ENCODE results near the gene CINP.
A peak's percentile ranks its signal among the peaks of the same experiment; 100 is the strongest.
"Not testable (repeated sequence)": the region's sequence is repeated elsewhere in the genome, so short reads cannot be mapped to it uniquely, and the experiment has no call there.

The CINP gene

DNA sequence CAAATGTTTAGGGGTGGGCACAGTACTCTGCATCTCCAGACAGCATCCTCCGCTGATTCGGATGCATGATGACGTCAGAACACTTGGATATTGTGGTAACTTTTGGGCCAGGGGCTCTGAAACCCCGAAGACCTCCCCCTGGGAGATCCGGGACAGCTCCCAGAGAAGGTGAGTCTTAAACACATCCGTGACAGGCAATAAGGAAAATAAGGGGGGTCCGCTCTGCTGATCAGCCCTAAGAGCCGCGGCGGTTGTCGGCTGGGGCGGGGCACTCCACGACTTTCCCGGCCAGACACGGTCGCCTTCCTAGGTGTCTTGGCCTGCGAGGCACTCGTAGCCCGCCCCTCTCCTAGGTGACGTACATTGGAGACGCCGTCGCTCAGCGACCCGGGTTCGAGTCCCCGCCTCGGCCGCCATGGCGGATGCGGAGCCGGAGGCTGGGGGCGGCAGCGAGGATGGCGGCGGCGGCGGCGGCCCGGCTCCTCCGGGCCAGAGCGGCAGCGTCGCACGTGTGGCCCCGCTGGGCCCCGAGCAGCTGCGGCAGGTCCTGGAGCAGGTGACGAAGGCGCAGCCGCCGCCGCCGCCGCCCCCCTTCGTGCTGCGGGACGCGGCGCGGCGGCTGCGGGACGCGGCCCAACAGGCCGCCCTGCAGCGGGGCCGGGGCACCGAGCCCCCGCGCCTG, 43.2 kb downstream of the CINP start, which contains the start of gene ZNF839:
ZNF839 (plus strand) TSS at position 396 of the 682 bp plus-strand sequence; CDS start at position 416, 20 bp downstream.
- DNase-seq, result peak; percentile 97

DNA sequence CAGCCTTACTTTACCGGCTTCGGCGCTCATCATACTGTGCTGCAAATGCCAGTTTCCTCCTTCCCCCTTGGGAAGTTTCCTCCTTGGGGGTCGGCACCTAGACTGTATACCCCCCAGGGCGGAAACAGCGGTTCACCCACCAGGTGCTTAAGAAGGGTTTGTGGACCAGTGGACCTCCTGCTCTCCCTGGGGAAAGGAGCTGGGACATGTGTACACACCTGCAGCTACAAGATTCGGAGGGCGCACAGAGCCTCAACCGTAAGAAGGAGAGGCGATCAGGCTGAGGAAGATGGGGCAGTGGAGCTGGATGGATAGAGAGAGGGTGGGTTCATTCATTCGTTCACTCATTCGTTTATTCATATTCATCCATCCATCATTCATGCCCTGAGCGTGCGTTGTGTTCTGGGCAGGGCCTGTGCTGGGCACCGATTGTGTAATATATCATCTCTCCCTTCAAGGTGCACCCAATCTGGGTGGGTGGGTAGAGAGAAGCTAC, 43.9 kb downstream of the CINP start:
- DNase-seq, result no peak

DNA sequence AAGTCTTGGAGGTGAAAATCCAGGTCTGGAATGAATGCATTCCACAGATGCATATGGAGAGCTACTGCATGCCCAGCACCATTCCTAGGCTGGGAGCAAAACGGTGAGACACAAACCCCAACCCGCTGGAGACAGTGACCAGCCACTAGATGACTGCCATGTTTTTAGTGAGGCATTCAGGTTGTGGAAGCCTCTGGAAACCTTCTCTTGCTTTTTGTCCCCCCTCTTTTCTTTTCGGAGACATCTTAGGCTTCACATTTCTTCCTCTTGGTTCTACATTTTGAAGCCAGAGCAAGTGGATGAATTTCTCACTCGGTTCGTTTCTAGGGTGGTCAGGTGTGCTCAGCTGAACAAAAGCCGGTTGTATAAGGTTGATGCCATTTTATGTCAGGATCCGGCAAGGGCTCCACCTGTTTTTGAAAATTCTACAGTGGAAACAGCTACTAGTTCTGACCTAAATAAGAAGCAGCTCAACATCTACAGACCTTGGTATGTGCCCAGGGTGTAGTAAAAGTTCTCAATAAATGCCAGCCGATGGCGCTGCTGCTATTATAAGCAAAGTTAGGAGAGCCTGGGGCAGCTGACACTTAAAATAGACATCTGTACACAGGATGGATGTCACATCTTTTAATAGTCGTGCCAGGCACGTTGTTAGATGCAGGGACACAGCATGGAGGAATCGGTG, 45.0 kb downstream of the CINP start:
- no peak for DNase-seq

DNA sequence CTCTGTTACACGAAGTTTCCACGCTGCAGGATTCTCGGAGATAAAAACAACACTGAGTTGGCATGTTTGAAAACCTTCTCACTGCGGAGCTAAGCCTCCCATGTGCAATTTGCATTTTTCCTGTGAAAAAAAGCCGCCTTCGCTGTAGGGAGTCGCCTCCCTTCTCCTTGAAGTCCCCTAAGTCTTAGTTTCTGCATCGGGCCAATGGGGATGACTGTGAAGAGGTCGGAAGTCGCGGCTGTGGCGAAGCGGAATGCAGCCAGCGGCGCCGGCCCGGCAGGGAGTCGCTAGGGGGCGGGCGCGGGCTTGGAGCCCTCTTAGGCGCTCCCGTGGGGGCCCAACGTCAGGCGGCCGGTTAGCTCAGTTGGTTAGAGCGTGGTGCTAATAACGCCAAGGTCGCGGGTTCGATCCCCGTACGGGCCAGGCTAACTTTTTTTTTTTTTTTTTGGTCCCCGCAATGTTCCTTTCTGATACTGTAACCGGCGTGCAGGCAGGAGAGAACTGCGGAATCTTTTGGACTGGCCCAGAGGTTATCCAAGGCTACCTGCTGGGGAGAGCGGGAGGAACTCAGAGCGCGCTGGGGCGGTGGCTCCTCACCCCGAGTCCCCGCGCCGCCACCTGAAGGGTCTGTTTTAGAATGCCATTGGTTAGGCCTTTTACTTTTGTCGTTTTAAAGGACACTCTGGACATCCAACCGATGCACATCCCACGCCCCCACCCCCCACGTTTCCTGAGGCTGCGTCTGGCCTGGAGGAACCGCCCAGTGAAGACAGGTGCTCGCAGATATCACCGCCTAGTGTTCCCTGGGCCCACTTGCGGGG, 45.7 kb downstream of the CINP start:
- peak; percentile 96 for DNase-seq

DNA sequence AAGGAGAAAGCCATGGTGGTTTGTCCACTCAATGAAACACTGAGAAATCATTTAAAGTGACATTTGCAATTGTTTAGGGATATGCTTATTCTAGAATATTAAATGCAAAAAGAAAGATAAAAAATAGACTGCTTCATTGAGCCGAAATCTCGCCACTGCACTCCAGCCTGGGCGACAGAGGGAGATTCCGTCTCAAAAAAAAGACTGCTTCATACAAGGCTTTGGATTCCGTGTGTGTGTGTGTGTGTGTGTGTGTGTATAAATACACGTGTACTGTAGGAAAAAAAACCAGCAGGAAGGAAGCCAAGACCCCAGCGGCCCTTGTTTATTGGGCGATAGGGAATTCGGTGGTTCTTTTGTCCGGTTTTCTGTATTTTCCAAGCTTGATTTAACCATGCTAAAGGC, 46.4 kb downstream of the CINP start:
- peak; percentile 16 for DNase-seq

DNA sequence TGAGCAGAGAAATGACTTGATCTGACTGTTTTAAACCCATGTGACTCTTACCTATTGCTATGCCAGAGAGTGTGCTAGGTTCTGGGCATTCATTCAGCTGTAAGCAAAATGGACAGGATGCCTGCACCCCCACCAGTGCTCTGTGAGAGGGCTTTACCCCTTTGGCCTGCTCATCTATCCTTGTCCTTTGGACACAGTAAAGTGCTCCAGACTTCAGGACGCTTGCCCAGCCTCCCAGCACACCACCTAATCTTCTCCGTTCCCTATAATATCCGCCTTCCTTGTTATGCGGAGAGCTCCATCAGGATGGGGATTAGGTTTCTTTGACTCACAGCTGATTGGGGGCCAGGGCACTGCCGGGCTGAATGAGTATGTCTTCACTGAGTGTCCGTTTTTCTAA, 47.6 kb downstream of the CINP start:
- no peak for DNase-seq

DNA sequence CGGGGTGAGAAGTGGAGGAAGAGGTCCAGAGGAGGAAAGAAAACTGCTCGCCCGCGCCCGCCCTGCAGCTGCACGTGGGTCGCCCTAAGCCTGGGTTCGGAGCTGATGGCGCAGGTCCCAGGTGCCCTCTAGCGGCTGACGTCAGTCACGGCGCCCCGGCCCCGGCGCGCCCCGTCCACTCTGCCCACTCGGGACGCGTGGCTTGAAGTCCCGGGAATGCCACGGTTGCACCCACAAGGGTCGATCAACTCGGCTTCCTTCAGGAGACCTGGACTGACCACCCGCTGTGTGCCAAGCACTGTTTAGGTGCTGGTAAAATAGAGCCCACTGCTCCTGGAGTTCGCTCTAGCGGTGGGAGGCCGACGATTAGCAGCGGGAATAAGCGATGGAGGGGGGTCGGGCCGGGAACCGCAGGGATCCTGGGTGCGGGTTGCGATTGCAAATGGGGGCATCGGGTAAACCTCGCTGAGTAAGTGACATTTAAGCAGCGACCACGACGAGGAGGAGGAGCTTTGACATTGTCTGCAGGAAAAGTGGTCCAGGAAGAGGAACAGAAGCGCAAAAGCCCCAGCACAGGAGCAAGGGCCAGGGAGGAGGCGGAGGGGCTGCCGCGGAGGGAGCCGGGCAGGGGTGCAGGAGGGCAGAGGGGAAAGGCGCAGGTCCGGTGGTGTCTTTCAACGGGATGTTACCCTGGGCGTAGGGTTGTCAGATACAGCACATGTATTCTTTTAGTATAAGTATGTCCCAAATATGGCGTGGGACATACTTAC, 48.3 kb downstream of the CINP start:
- peak; percentile 80 for DNase-seq

DNA sequence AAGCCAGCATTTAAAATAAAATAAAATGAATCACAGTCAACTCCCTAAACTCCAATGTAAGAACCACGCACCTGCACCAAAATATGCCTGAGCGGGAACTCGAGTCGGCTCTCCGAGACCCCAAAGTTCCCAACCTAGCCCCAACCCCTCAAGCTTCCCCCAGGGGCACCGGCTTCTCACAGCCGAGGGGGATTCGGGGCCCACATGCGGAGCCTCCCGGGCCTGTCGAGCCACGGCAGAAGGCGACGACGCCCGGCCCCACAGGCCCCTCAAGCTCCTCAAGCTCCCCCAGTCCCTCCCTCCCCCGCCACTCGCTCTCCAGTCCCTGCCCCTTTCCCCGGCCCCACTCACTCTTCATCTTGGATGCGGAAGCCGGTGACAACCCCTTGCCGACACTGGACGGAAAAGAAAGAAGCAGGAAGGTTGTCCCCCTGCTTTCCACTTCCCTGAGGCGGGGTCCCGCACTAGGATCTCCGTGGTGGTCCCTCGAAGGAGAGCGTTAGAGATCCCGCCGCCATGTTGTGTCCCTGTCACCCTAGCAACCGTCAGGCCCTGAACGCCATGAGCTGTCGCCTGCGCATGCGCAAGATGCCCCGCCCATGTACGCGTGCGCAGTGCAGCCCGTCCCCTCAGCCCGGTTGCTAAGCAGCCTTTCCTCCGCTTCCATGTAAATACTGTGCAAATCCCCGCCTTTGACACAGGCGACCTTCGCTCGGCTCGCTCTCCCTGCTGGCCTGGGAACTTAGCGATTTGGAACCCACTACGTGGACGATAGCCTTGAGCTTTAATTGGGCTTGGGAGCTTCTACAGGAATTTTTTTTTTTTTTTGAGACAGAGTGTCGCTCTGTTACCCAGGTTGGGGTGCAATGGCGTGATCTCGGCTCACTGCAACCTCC, 57.8 kb downstream of the CINP start, which contains the start of gene MOK:
MOK (minus strand) TSS at position 554 of the 896 bp plus-strand sequence; CDS start at position 358, 196 bp downstream.
- peak; percentile 95 for DNase-seq

DNA sequence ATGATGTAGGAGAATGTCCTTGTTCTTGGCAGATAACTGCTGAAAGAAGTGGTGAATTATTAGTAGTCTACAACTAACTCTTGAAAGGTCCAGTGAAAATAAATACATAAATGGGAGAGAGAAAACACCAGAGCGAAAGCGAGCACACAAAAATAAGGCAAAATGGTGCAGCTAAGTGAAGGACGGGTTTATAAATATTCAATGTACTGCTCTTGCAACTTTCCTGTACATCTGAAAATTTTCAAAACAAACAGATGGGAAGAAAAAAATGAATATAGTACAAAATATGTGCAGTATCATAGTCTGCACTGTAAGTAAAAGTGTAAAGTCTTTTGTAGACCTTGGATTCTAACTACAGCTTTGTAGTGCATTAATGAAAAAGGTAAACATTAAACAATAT, 59.0 kb downstream of the CINP start:
- no peak for DNase-seq

DNA sequence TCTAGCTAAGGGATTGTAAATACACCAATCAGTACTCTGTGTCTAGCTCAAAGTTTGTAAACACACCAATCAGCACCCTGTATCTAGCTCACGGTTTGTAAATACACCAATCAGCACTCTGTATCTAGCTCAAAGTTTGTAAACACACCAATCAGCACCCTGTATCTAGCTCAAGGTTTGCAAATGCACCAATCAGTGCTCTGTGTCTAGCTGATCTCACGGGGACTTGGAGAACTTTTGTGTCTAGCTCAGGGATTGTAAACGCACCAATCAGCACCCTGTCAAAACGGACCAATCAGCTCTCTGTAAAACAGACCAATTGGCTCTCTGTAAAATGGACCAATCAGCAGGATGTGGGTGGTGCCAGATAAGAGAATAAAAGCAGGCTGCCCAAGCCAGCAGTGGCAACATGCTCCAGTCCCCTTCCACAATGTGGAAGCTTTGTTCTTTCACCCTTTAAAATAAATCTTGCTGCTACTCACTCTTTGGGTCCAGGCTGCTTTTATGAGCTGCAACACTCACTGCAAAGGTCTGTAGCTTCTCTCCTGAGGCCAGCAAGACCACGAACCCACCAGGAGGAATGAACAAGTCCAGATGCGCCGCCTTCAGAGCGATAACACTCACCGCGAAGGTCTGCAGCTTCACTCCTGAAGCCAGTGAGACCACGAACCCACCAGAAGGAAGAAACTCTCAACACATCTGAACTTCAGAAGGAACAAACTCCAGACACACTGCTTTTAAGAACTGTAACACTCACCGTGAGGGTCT, 64.2 kb downstream of the CINP start:
- DNase-seq, result not testable (repeated sequence)
